Measurements from ENCODE around the gene GLT8D1.

DNA sequence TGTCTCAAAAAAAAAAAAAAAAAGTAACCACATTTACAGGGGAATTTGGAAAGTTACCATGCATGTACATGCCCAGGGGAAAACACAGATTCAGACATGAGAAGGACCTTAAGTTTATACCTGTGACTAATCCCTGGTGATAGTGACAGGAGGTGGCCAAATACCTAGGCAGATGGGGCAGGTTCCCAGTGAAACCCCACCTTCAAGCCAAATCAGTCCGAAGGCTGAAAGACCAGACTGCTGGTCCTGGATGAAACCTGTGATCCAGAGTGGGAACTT is 16.1 kb upstream of the GLT8D1 start:
- no peak for TF ChIP-seq POLR2A (IDR thresholded peaks at IDR 0.05)
- TF ChIP-seq CTCF (IDR thresholded peaks at IDR 0.05) = no peak
